Fibroblast of villous mesenchyme (primary cell): Measurements from ENCODE around the gene OR5L2. TPM values are rescaled to one million over a fixed set of nuclear protein-coding genes. Genes with fewer than 3 reads are reported as not detected.
"Not testable (repeated sequence)": the region's sequence is repeated elsewhere in the genome, so short reads cannot be mapped to it uniquely, and the experiment has no call there.

ENCODE experiments used
- DNase-seq: peaks from one replicate; pipeline ENCODE4 v3.0.0-alpha.2; 2010; ENCODE audit warnings: low read depth
- H3K4me3 ChIP-seq: 2 replicates; pipeline ENCODE4 v1.5.1; 2011; ENCODE audit warnings: low read depth, mild to moderate bottlenecking, low read length
- CTCF ChIP-seq: IDR thresholded peaks from 2 replicates; pipeline ENCODE4 v1.5.1; 2012; ENCODE audit warnings: low read depth, mild to moderate bottlenecking, low read length; ENCODE audit not compliant: insufficient read depth
- small RNA-seq: library from RNA; depleted of rRNA; stranded (forward); fragments of <200 nt; gene quantifications from one replicate; pipeline ENCODE3, GENCODE V24; 2012
- total RNA-seq: library from RNA; depleted of rRNA; stranded (reverse); fragments of >200 nt; gene quantifications from 2 replicates; pipeline ENCODE4 v1.2.3, GENCODE V29; 2012

Gene OR5L2
- total RNA-seq, 1 donor = not detected

GRCh38 chr11:55838452-55838851 is 11.4 kb downstream of the OR5L2 start, which contains the start of gene OR5D16:
TSS of gene OR5D16 (plus strand) at chr11:55838752. CDS start at chr11:55838752, 0 bp downstream.
- no peak within 1 kb of the TSS for H3K4me3 ChIP-seq
- no peak for DNase-seq
- no peak for TF ChIP-seq CTCF

GRCh38 chr11:55847453-55847852 is 20.4 kb downstream of the OR5L2 start:
- no peak overlapping the region for H3K4me3 ChIP-seq
- no peak for DNase-seq
- TF ChIP-seq CTCF = no peak

GRCh38 chr11:55849037-55849436 is 22.0 kb downstream of the OR5L2 start:
- no peak overlapping the region for H3K4me3 ChIP-seq
- no peak for DNase-seq
- TF ChIP-seq CTCF = no peak

GRCh38 chr11:55852141-55852540 is 25.1 kb downstream of the OR5L2 start:
- H3K4me3 ChIP-seq = no peak overlapping the region
- TF ChIP-seq CTCF = no peak
- DNase-seq = no peak

- no peak for TF ChIP-seq CTCF
- H3K4me3 ChIP-seq = no peak overlapping the region
- no peak for DNase-seq
Observed at GRCh38 chr11:55854704-55855103, 27.7 kb downstream of the OR5L2 start.

GRCh38 chr11:55867354-55867753 is 40.3 kb downstream of the OR5L2 start:
- not testable (repeated sequence) for H3K4me3 ChIP-seq, DNase-seq

GRCh38 chr11:55872731-55873130 is 45.7 kb downstream of the OR5L2 start:
- not testable (repeated sequence) for H3K4me3 ChIP-seq, DNase-seq

- not testable (repeated sequence) for H3K4me3 ChIP-seq, DNase-seq
Observed at GRCh38 chr11:55873146-55873545, 46.1 kb downstream of the OR5L2 start.

Small RNAs within 50 kb of the gene (small RNA-seq; reads per million reads assigned to genes)
- not detected for gene AC036111.3

Other genes starting within 250 kb of the OR5L2 start
- not detected in 2 replicates for gene OR4C11, start 219.6 kb upstream of the OR5L2 start, total RNA-seq
- not detected in 2 replicates for gene OR4P4, start 192.1 kb upstream of the OR5L2 start, total RNA-seq
- not detected in 2 replicates for gene OR4S2, start 178.9 kb upstream of the OR5L2 start, total RNA-seq
- not detected in 2 replicates for gene OR4C6, start 165.0 kb upstream of the OR5L2 start, total RNA-seq
- gene OR5D13, start 53.8 kb upstream of the OR5L2 start, total RNA-seq = not detected in 2 replicates
- gene OR5D14, start 31.7 kb upstream of the OR5L2 start, total RNA-seq = not detected in 2 replicates
- gene OR5L1, start 15.9 kb upstream of the OR5L2 start, total RNA-seq = not detected in 2 replicates
- gene OR5D18, start 7.6 kb upstream of the OR5L2 start, total RNA-seq = not detected in 2 replicates
- not detected in 2 replicates for gene OR5D16, start 11.5 kb downstream of the OR5L2 start, total RNA-seq
- gene TRIM51, start 56.1 kb downstream of the OR5L2 start, total RNA-seq = not detected in 2 replicates
- not detected in 2 replicates for gene OR5W2, start 87.4 kb downstream of the OR5L2 start, total RNA-seq
- not detected in 2 replicates for gene OR5I1, start 109.2 kb downstream of the OR5L2 start, total RNA-seq
- under 0.01 TPM in 1 of 2 replicates, not detected in the other for gene OR10AG1, start 142.7 kb downstream of the OR5L2 start, total RNA-seq
- not detected in 2 replicates for gene OR5F1, start 167.4 kb downstream of the OR5L2 start, total RNA-seq
- not detected in 2 replicates for gene OR5AS1, start 200.4 kb downstream of the OR5L2 start, total RNA-seq